ENCODE data around the gene MEIS1. TPM values are rescaled to one million over a fixed set of nuclear protein-coding genes. Genes with fewer than 3 reads are reported as not detected.

Gene MEIS1
- total RNA-seq, 1 donor from 2014 or later: 3.4 TPM

DNA sequence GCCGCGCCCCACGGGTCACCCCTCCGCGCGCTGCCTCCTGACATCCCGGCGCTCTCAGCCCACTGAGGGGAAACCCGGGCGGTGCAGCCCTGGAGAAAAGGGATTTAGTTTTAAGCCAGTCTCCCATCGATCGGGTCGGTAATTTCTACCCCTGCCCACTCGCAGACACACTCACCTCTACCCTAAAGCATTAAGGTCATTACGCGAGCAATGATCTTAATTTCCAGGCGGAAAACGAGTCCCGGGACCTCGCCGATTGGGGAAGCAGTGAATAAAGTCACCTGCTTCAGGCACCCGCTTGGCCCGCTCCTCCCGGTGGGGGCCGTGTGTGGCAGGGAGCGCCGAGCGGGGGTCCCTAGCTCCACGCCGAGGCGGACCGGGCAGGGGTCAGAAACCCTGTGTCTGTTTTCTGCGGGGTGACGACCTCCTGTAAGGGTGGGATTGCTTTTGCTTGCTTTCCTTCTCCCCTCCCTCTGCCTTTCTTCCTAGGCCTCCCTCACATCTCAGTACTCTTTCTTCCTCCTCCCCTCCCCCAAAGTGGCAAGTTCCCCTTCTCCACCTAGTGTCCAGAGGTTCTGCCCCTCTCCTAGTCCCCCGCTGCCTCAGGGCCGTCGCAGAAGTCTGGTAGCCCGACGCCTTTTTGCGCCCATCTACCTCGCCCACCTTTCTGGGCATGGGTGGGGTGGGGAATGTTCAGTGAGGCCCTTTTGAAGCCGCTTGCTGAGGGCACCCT, 142.6 kb downstream of the MEIS1 start:
- Histone ChIP-seq H3K9me3 (ENCODE audit: insufficient read depth, low read depth, low read length) (no peaks in the 10 kb centered on the region), H3K27ac (ENCODE audit: low read depth, low read length) (no peak overlapping the region), H3K4me1 (ENCODE audit: insufficient read depth, low read length) (peaks cover 25% of the 10 kb centered on the region), H4K20me1 (ENCODE audit: insufficient read depth, low read length) (no peaks in the 10 kb centered on the region), H3K9ac (ENCODE audit: low read length) (peak overlapping the region; percentile 74), H3K79me2 (ENCODE audit: insufficient read depth, low read length) (no peaks in the 10 kb centered on the region), H3K36me3 (ENCODE audit: insufficient read depth, low read length) (no peaks in the 10 kb centered on the region), H3K27me3 (ENCODE audit: insufficient read depth, low read length) (peaks cover 57% of the 10 kb centered on the region), H3K4me2 (ENCODE audit: low read length) (peak overlapping the region; percentile 96), H3K4me3 (ENCODE audit: insufficient read depth, low read depth, low read length) (peak overlapping the region; percentile 40), H2AFZ (ENCODE audit: low read depth, low read length) (peak overlapping the region; percentile 14)
- no peaks in the 10 kb centered on the region for H3K36me3 Mint-ChIP-seq (ENCODE audit: low read depth, unreplicated experiment)
- peaks cover 46% of the 10 kb centered on the region for H3K27me3 Mint-ChIP-seq (ENCODE audit: low read depth, unreplicated experiment)
- H3K4me3 Mint-ChIP-seq (ENCODE audit: unreplicated experiment): peak overlapping the region; percentile 66
- no peaks in the 10 kb centered on the region for H3K9me3 Mint-ChIP-seq (ENCODE audit: unreplicated experiment)
- FAIRE-seq (no peak), DNase-seq (ENCODE audit: low read depth) (no peak)
- TF ChIP-seq EZH2 (IDR thresholded peaks at IDR 0.05; ENCODE audit: insufficient read depth, low read length): no peak
- TF ChIP-seq, protein P1, sequence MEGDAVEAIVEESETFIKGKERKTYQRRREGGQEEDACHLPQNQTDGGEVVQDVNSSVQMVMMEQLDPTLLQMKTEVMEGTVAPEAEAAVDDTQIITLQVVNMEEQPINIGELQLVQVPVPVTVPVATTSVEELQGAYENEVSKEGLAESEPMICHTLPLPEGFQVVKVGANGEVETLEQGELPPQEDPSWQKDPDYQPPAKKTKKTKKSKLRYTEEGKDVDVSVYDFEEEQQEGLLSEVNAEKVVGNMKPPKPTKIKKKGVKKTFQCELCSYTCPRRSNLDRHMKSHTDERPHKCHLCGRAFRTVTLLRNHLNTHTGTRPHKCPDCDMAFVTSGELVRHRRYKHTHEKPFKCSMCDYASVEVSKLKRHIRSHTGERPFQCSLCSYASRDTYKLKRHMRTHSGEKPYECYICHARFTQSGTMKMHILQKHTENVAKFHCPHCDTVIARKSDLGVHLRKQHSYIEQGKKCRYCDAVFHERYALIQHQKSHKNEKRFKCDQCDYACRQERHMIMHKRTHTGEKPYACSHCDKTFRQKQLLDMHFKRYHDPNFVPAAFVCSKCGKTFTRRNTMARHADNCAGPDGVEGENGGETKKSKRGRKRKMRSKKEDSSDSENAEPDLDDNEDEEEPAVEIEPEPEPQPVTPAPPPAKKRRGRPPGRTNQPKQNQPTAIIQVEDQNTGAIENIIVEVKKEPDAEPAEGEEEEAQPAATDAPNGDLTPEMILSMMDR (IDR thresholded peaks at IDR 0.05; ENCODE audit: insufficient read depth, low read depth, low read length): no peak
- H3K4me1 Mint-ChIP-seq (ENCODE audit: low read depth, unreplicated experiment): peaks cover 6% of the 10 kb centered on the region
- H3K27ac Mint-ChIP-seq (ENCODE audit: unreplicated experiment): no peak overlapping the region

DNA sequence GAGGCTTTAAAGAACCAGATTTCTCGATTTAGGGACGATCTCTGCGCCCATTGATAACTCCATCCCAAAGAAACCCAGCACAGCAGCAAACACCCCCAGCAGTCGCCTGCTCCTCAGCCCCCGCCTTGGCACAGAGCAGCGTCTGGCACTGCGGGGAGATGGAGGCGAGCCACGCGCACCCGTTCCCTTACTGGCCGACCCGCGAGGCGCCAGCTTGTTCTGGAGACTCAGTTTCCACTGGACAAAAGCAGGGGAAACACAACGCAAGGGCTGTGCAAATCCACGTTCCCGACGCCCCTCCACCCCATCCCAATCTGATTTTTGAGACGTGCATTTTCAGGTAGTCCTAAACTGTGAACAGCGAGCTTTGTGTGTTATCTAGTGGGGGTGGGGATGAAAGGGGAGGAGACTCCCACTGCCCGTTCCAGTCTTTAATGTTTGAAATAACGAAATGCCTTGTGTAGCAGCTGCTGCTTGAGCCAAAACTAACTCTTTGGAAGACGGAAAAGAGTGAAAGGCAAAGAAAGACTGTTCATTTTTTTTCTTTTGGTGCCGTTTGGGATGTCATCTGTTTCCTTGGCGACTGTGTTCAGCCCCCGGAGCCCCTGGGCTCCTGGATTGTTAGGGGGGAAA, 143.2 kb downstream of the MEIS1 start:
- H3K9ac ChIP-seq (ENCODE audit: low read length): peak overlapping the region; percentile 74
- Mint-ChIP-seq H3K4me1 (ENCODE audit: low read depth, unreplicated experiment) (peaks cover 6% of the 10 kb centered on the region), H3K27ac (ENCODE audit: unreplicated experiment) (no peak overlapping the region), H3K9me3 (ENCODE audit: unreplicated experiment) (no peaks in the 10 kb centered on the region), H3K36me3 (ENCODE audit: low read depth, unreplicated experiment) (no peaks in the 10 kb centered on the region), H3K4me3 (ENCODE audit: unreplicated experiment) (no peak overlapping the region), H3K27me3 (ENCODE audit: low read depth, unreplicated experiment) (peaks cover 46% of the 10 kb centered on the region)
- DNase-seq (ENCODE audit: low read depth) (no peak), FAIRE-seq (no peak)
- H3K4me3 ChIP-seq (ENCODE audit: insufficient read depth, low read depth, low read length): peak overlapping the region; percentile 22
- no peak overlapping the region for H2AFZ ChIP-seq (ENCODE audit: low read depth, low read length)
- peak overlapping the region; percentile 96 for H3K4me2 ChIP-seq (ENCODE audit: low read length)
- no peaks in the 10 kb centered on the region for H4K20me1 ChIP-seq (ENCODE audit: insufficient read depth, low read length)
- H3K9me3 ChIP-seq (ENCODE audit: insufficient read depth, low read depth, low read length): no peaks in the 10 kb centered on the region
- peaks cover 64% of the 10 kb centered on the region for H3K27me3 ChIP-seq (ENCODE audit: insufficient read depth, low read length)
- no peak overlapping the region for H3K27ac ChIP-seq (ENCODE audit: low read depth, low read length)
- no peaks in the 10 kb centered on the region for H3K79me2 ChIP-seq (ENCODE audit: insufficient read depth, low read length)
- TF ChIP-seq EZH2 (IDR thresholded peaks at IDR 0.05; ENCODE audit: insufficient read depth, low read length): peak; percentile 80
- TF ChIP-seq, protein P1 (IDR thresholded peaks at IDR 0.05; ENCODE audit: insufficient read depth, low read depth, low read length): no peak
- H3K36me3 ChIP-seq (ENCODE audit: insufficient read depth, low read length): no peaks in the 10 kb centered on the region
- peaks cover 25% of the 10 kb centered on the region for H3K4me1 ChIP-seq (ENCODE audit: insufficient read depth, low read length)

DNA sequence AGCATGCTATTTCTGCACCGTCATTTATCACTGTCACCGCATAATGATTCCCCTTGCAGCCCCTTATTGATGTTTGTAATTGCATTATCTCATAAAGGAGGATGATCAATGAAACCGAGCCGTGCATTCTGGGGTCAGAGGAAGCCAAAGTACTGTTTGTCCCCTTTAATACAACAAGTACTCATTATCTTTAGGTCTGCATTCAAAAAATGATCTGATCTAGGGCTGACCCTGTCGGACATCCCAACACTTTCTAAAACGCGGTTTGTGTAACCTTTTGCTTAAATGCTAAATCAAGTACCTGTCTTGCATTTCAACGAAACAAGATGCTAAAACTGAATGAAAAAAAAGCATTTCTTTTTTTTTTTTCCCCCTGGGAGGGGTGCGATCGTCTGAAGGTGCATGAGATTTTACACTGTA, 143.8 kb downstream of the MEIS1 start:
- H3K4me3 Mint-ChIP-seq (ENCODE audit: unreplicated experiment): no peak overlapping the region
- H3K9me3 Mint-ChIP-seq (ENCODE audit: unreplicated experiment): no peaks in the 10 kb centered on the region
- H3K36me3 Mint-ChIP-seq (ENCODE audit: low read depth, unreplicated experiment): no peaks in the 10 kb centered on the region
- no peak overlapping the region for H3K4me3 ChIP-seq (ENCODE audit: insufficient read depth, low read depth, low read length)
- H3K27ac ChIP-seq (ENCODE audit: low read depth, low read length): no peak overlapping the region
- H4K20me1 ChIP-seq (ENCODE audit: insufficient read depth, low read length): no peaks in the 10 kb centered on the region
- TF ChIP-seq, protein P1 (IDR thresholded peaks at IDR 0.05; ENCODE audit: insufficient read depth, low read depth, low read length): no peak
- TF ChIP-seq EZH2 (IDR thresholded peaks at IDR 0.05; ENCODE audit: insufficient read depth, low read length): no peak
- H3K27me3 ChIP-seq (ENCODE audit: insufficient read depth, low read length): peaks cover 69% of the 10 kb centered on the region
- H3K9me3 ChIP-seq (ENCODE audit: insufficient read depth, low read depth, low read length): no peaks in the 10 kb centered on the region
- H3K27ac Mint-ChIP-seq (ENCODE audit: unreplicated experiment): peak overlapping the region; percentile 18
- H3K79me2 ChIP-seq (ENCODE audit: insufficient read depth, low read length): no peaks in the 10 kb centered on the region
- H3K9ac ChIP-seq (ENCODE audit: low read length): no peak overlapping the region
- H3K36me3 ChIP-seq (ENCODE audit: insufficient read depth, low read length): no peaks in the 10 kb centered on the region
- peaks cover 6% of the 10 kb centered on the region for H3K4me1 Mint-ChIP-seq (ENCODE audit: low read depth, unreplicated experiment)
- H3K27me3 Mint-ChIP-seq (ENCODE audit: low read depth, unreplicated experiment): peaks cover 46% of the 10 kb centered on the region
- peaks cover 25% of the 10 kb centered on the region for H3K4me1 ChIP-seq (ENCODE audit: insufficient read depth, low read length)
- FAIRE-seq (no peak), DNase-seq (ENCODE audit: low read depth) (no peak)
- H3K4me2 ChIP-seq (ENCODE audit: low read length): peak overlapping the region; percentile 96
- no peak overlapping the region for H2AFZ ChIP-seq (ENCODE audit: low read depth, low read length)

Data from astrocyte (in vitro differentiated cells and primary cell).